SIG-M5 treated with dmso at 0.1 percent for 504 hours (cell line): ENCODE data around the gene GPC3.

Experiments used
- DNase-seq: peaks from one replicate; lab custom pipeline; 2025; ENCODE audit not compliant: unreplicated experiment; lab: John Stamatoyannopoulos, UW

GPC3 gene

DNA sequence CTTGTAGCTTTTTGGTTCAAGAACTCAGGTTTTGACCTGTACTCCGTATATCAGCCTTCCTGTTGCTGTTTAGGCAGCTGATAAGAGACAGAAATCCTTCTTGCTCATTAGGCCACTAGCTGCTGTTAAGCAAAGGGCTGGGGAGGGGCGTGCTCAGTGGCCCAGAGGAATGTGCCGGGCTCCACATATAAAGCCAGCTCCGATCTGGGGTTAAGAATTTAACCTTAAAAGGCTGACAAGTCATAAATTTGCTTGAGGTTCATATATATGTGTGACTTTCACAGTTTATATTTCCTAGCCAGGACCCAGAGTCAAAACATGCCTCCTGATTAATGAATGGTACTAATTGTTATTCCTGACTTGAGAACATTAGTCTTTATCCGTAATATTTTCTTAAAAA, 15.3 kb downstream of the GPC3 start:
- no peak for DNase-seq

DNA sequence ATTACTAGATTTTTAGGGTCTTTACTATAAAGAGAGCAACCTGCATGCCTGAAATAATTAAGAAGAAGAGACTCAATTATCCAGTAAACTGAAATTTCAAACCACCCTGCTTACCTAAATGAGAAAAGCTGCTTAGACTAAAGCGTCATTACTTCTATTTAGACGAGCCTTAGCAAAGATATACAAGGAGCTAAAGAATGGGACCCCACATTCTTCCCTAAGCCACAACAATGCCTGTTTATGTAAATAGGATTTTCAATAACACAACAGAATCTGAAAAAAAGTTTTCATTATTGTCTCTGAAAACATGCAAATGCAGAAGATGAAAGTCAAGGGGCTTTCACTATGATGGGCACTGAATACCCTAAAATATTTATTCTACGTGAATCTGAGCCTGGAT, 16.2 kb downstream of the GPC3 start:
- DNase-seq = no peak

DNA sequence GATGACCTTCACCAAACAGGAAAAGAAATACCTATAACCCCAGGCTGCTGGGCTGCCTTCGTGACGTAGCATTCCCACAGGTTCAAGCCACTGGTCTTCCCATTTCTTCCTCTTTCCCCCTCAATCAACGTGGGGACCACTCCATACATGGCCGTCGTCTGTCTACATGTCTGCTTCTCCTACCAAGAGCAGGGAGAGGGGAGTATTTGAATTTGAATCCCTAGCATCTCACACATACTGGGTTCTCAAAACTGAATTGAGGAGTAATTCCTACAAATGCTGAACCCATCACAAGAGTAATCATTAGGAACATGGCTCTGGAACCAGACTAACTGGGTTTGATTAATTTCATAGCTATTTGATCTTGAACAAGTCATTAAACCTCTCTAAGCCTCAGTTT, 17.3 kb downstream of the GPC3 start:
- DNase-seq = no peak

DNA sequence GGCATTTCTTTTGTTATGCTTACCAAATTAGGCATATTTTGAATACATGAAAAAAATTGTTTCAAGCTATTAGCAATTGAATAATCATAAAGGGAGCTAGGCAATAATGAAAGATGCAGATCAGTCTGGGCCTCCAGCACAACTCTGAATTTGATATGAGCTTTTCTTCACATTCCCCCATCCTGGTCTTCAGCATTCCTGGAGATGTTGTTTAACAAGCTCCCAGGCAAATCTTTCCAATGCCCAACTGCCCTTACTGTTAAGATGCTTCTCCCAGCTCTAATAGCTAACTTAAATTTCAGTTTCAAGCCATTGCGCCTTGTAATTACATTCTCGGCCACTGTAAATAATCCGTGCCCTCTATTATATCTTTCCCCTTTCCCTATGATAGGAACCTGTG, 19.2 kb downstream of the GPC3 start:
- DNase-seq = no peak

DNA sequence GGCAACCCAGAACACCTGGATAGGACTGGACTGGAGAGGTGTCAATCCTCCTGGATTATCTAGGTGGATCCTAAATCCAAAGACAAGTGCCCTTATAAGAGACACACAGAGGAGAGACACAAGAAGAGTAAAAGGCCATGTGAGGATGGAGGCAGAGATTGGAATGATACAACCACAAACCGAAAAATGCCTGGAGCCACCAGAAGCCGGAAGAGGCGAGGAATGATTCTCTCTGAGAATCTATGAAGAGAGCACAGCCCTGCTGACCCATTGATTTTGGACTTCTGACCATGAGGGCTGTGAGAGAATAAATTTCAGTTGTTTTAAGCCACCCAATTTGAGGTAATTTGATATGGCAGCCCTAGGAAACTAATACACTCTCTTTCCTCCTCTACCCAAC, 20.1 kb downstream of the GPC3 start:
- no peak for DNase-seq

DNA sequence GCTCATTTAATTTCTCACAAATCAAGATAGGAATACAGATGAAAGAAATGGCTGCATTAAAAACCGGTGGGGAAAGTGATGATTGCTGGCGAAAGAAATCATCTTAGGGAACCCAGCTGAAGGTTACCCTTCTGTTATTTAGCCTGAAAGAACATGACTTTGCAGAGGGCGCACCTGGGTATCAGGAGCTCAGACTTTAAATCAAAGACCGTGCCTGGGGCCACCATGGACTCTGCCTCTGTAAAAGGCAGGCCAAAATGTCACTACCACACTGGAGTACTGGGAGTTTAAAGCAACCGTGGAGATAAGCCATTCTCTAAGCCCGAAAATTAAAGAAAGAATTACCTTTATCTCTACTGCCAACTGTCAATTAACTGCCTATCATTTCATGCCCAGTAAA, 24.3 kb downstream of the GPC3 start:
- no peak for DNase-seq

DNA sequence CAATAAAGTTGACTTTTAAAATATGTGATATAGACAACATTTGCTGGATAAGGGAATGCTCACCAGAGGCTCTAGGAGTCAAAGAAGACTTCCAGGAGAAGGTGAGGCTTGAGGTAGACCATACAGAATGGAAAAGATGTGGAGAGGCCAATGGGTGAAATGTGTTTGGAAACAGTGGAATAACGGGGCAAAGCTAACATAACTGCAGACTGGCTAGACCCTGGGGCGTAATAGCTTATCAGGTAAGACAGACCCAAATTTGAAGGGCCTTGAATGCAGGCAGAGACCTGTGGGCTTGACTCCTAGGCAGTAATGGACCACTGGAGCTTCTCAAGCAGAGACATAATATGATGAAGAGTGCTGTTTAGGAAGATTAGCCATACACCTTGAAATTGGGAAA, 25.4 kb downstream of the GPC3 start:
- no peak for DNase-seq

DNA sequence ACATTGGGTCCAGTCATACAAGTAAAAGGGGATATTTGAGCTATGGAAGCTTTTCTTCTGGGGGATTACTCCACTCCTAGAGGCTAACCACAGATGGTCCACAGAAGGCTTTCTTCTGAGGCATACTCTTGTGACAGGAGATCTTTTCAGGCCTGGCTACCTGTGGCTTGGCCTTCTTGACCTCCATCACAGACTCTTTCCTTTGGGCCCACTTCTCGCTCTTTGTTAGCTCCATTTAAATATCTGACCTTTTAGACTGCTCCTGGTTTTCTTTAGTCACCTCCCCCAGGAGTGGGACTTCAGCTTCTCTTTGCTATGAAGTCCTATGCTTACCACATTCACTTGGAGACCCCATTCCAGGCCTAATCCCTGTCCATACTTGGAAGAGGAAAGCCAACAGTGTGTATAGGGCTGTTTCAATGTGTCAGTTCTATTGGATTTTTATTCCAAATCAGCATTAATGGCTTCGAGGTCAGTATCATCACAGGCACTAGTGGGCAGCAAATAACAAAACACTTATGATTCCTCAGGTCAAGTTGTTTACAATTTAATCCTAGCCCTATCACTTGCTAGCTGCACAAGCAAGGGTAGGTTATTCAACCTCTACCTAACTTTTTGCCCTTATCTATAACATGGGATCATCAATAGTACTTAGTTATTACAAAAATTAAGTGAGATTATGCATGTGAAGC, 26.3 kb downstream of the GPC3 start:
- DNase-seq = no peak

DNA sequence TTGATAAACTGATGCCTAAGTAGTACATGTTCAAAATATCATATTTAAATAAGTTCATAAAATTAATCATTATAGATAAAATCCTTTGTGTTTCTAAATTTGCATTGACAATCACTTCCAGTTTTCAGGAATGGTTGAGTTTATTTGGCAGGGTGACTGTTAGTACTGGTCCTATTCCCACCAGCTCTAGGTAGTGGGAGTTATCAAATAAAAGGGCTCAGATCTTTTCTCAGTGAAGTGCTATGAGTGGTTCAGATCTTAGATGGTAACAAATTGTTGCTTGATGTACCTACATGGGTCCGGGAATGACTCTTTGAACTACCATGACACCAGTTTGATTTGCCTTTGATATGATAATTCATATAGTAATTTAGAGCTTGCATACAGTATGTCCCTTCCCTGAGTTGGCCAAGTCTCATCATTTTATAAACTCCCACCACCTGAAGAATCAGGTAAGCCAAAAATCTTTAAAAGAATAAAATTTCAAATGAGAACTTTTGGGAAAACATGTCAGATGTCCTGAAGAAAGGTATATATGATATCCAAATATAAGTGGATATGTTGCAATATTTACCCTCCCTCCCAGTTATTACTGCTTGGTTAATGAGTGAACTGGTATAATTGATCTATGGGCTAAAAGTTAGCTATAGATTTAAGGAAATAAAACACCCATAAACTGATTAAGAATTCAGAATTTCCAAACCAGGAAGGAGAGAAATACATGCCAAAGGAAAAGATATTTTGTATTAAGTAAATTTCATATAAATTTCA, 28.6 kb downstream of the GPC3 start:
- DNase-seq = no peak

DNA sequence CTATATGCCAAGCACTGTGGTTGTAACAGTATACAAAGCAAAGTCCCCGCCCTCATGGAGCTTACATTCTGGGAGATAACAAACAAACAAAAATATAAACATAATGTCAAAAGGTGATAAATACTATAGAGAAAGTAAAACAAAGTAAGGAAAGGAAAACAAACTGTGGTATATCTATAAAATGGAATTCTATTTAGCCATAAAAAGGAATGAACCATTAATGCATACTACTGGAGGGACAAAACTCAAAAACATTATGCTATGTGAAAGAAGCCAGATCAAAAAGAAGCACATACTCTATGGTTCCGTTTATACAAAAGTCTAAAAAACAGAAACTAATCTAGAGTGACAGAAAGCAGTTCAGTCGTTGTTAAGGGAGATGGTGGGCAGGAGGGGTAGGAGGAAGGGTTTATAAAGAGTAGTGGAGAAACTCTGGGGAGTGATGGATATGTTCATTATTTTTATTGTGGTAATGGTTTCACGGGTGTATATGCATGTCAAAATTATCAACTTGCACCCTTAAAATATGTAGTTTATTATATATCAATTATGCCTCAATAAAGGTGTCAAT, 31.5 kb downstream of the GPC3 start:
- no peak for DNase-seq

DNA sequence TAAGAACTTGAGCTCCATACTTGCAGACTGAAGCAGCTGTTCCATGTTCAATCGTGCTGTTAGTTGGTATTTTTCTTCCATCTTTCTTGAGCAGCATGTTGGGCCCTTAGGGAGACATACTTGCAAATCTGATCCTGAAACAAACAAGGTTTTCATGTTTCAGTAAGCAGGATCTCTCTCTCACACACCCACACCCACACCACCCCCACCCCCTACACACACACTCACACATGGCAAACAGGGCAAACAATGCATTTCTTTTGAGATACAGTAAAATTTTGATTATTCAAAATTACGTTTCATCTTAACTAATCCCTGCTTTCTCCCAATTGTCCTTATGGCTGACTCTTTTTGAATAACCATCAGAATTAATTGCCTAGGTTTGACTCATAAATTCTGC, 32.3 kb downstream of the GPC3 start:
- no peak for DNase-seq

DNA sequence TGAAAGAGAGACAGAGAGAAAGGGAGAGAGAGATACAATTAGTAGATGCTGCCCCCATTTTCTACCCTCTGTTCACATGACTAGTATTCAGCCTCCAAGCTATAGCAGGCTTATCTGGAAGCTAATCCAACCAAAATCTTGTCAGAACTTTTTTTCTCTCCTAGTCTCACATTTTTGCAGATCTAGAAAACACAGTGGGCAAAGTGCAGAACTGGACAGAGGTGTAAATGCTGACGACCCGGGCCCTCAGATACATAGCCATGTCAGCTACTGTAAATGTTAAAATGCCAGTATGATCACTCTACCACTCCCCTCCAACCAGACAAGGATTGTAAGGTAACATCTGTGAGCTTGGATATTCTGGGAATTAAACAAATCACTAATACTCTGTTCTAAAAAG, 34.3 kb downstream of the GPC3 start:
- DNase-seq = no peak

DNA sequence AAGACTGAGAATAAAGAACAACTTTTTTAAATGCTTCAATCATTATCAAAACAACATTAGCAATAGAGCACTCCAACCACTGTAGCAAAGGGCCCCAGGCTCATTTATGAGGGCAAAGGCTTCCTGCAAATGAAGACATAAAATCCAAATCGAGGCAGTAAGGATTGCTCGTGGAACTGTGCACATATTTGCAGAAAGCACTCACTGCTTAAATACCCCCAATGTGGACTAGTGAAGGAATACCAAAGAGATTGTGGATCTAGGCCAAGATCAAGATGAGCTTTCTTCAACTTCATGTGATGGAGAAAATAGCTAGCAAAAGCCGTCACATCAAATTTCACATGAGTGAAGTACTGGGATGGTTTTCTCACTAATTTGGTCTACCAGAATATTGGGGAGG, 35.2 kb downstream of the GPC3 start:
- DNase-seq = no peak

DNA sequence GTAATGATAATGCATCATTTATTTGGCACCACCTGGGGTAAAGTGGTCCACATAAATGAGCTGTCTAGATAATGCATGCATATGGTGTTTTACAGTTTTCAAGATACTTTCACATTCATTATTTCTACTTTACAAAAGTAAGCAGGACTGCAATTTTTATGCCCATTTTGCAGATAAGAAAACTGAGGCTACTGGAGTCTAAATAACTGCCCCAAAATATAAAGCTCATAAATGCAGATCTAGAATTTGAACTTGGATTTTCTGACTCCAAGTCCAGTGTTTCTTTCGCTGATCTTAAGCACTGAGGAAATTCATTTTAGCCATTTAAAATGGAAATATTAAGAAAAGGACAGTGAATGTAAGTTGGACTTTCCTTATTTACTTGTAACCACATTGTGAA, 36.5 kb downstream of the GPC3 start:
- DNase-seq = no peak

DNA sequence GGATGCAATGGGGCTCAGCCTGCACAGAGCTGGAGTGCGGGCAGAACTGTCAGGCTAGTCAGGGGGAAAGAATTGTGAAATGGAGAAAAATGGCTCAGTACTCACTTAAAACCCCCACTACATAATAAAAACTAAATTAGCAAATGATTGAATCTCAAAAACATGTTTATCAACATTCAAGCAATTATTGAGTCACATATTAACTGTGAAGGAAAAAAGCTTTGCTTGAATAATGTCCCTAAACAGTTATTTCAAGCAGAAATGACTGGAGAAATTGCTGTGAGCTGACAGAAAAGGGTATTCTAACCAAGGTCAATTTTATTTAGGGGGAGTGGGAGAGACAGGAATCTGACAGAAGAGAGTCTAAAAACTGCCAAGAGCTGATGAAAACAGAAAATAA, 37.4 kb downstream of the GPC3 start:
- no peak for DNase-seq

DNA sequence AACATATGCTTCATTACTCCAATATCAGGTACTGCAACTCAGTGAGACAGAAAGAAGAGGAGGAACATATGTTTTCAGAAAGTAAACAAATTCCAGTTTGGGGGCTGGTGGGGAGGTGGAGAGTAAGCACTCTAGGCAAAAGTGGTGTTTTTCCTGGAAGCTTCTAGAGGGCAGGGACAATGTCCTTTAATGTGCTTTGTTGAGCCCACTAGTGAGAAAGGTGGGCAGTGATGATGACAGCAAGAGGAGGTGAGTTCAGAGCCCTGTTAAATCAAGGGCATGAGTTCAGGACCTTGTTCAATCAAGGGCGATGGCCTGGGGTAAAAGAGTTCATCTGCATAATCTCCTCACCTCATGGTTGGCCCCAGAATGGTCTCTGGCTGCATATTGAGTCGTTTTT, 38.4 kb downstream of the GPC3 start:
- DNase-seq = no peak

DNA sequence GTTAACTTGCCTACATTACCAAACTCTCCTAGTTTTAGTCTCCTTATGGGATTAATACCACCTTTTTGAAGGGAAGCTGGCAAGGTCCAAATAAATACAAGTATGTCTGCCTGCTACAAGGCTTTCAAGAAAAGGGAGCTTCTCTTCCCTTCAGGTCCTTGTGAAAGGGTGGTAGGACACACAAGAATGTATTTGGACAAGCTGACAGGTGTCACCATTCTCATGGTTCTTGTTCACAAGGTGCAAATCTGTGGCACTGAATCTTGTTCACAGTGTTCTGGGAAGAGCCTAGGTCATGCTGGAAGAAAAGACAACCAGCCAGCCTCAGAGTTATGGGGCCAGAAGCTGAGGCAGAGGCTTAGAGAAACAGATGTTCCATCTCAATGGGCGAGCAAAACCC, 41.9 kb downstream of the GPC3 start:
- no peak for DNase-seq

DNA sequence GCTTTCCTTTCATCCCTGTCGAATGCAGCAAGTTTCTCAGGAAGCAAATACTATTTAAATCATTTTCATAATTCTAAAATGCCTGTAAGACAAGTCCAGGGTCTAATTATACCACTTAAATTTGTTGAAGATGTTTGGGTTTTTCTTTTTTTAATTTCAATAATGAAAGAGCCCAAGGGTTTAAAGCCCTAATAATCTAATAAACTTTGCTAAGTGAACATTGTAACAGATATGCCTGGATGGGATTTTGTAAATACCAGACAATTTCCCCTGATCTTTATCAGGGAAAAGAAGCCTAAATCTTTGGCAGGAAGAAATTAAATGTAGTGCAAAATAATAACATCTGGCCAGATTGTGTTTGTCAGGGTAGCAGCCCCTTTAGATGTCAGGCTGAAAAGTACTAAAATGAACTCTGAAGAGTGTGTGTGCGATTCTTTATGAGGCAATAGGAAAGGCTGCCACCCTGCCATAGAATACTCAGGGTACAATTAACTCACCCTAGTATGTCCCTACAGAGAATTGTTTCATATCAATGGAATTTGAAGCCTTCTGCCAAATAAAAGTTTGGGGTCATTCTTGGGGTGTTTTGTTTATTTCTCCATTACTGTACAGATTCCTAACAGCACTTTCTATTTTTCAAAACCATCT, 45.6 kb downstream of the GPC3 start:
- no peak for DNase-seq

DNA sequence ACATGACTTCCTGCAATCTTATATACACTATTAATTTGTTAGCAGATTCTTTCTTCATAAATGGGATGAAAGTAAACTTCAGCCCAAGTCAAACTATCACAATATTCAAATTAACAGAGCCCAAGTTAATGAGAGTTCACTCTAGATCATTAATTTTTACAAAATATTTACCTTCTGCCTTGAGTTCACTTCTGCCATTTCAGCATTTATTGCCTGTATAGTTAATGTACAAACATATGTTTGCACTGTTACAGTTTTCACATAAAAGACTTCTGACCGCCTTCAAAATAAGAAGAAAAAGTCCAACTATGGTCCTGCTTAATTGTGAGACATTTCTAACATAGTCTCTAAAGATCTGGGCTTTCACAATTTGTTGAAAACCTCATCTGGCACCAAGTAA, 46.9 kb downstream of the GPC3 start:
- no peak for DNase-seq

DNA sequence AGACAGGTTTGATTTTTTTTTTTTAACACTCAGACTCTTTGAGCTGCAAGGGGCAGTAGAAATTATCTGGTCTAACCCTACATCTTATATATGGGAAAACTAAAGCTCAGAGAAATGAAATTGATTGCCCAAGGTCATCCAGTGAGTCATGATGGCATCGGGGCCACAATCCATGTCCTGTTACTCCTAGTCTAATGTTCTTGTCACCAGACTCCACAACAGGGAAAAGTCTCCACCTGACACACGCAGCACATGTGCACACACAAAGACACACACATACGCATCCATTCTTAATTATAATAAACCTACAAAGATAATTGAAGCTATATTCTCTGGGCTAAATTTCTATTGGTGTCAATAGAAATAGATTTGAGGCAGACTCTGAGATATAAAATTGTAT, 48.4 kb downstream of the GPC3 start:
- DNase-seq = no peak

DNA sequence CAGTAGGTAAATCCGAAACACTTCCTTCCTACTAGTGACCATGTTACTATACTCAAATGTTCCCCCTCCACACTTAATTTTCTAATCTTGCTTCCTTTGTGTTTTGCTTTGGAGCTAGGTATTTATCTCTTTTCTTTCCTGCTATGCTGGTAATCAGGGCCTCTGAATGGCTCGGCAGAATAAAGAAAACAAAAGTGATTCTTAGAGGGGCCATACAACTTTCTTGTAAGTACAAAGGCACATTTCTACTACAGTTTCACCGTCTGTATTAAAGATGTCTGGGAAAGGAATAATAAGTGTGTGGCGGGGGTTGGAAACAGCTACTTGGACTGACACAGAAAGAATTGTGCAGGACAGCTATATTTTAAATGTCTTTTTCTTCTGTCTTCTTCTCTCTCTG, 50.3 kb downstream of the GPC3 start:
- DNase-seq = no peak

DNA sequence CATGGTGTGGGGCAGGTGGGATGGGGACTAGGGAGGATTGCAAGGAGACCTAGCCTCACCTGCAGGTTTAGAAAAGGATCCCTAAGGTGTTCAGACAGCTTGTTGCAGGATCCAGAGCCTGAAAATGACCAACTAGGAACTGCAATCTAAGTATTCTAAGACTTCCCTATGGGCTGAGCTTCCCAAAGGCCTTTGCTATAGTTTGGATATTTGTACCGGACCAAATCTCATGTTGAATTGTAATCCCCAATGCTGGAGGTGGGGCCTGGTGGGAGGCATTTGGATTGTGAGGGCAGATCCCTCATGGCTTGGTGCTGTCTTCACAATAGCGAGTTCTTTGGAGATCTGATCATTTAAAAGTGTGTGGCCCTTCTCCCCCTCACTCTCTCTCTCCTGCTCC, 52.1 kb downstream of the GPC3 start:
- no peak for DNase-seq
